Panc1 (cell line): Measurements from ENCODE around the gene STK11IP.

Source experiments
- CTCF ChIP-seq: fragments of 450-650 bp; IDR thresholded peaks from 2 replicates; pipeline ENCODE4 v1.5.1; 2017; ENCODE audit warnings: mild to moderate bottlenecking
- POLR2AphosphoS5 ChIP-seq: IDR thresholded peaks from 2 replicates; pipeline ENCODE4 v1.6.1; 2012; ENCODE audit warnings: mild to moderate bottlenecking, low read depth, low read length, moderate library complexity
- SIN3A ChIP-seq: IDR thresholded peaks from 2 replicates; pipeline ENCODE4 v1.6.1; 2012; ENCODE audit warnings: low read depth, mild to moderate bottlenecking, low read length, moderate library complexity, borderline replicate concordance; ENCODE audit not compliant: insufficient read depth
- TCF7L2 ChIP-seq: IDR thresholded peaks from 2 replicates; pipeline ENCODE4 v1.6.1; 2011; ENCODE audit warnings: mild to moderate bottlenecking, low read depth, low read length, inconsistent platforms

GRCh38 chr2:219632760-219633105 is 35.1 kb downstream of the STK11IP start:
- TF ChIP-seq CTCF (no peak), POLR2AphosphoS5 (no peak), TCF7L2 (no peak), SIN3A (no peak)
